Hematopoietic multipotent progenitor cell treated with erythropoietin and hydrocortisone succinate and interleukin-3 and kit ligand, for 8 days (in vitro differentiated cells): ENCODE results near the gene HOXC13.

Experiments
- DNase-seq: peaks from one replicate; pipeline ENCODE4 v3.0.0-alpha.2; 2015

The HOXC13 gene

DNA sequence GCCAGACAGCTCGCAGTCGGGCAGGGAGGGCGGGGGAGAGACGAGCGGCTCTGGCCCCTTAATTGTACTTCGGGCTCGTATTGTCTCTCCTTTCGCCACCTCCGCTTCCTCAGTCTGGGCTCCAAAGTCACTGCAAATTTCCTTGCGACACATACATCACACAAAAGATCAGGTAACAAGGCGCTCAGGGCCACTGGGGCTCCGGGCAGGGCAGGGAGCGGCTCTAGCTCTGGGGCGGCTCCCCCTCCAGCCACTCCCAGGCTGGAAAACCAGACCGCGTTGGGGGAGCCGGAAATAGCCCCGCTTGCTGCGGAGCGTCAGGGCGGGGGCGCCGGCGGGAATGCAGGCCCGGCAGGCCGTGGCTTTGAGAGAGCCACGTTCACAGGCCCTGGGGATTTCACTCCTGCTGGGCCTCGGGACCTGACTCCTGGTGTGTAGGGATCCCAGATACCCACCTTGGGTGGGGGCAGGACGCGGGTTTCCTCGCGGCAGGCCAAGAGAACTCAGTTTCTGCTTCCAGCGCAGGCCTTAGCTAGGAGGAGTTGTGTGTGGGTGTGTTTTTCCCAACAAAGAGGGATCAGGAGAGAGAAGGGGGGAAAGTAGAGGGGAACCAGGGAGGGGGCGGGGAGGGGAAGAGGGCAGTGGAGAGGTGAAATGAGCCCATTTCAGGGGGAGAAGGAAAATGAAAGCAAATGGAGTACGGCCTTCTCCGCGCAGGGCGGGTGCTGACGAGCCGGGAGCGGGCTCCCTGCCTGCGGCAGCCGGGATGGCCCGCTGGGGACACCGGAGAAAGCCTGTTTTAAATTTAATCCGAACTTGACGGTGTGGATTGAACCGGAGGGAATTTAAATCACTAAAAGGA is 57.0 kb downstream of the HOXC13 start:
- no peak for DNase-seq
